Activated T-helper 1 cell treated with anti-CD3 and anti-CD28 coated beads, Interleukin-2, amount 50 U/mL, for 16 hours (primary cell): ENCODE results near the gene RFTN1.
"Not testable (repeated sequence)": the region's sequence is repeated elsewhere in the genome, so short reads cannot be mapped to it uniquely, and the experiment has no call there.

Experiments used
- DNase-seq, 2 donors: peaks; one replicate each; pipeline ENCODE4 v3.0.0-alpha.2; 2020; ENCODE audit warnings: low read depth in 1 of 2, low spot score in 1 of 2

RFTN1 gene

DNA sequence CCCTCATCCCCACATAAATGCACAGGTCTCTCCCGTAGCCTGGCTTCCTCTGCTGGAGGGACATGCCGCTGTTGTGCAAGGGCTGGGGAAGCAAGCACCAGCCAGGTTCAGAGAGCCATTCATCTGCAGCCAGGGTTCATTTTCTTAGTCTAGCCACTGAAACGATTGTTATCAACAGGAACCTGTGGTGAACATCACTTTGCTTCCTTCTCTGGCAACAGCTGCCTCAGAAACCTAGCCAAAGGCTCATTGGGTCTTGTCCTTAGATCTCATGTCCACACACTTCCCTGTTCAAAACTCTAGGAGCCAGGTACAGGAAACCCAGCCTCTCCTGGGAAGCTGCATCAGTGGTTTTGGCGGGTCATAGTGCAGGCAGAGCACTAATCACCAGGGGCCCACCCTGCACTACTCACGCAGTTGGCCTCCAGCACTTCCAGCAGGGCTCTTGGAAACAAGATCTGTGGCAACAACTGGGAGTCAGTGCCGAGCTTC, 201.5 kb downstream of the RFTN1 start:
- peak in 1 of 2 donors; percentile 25 for DNase-seq

DNA sequence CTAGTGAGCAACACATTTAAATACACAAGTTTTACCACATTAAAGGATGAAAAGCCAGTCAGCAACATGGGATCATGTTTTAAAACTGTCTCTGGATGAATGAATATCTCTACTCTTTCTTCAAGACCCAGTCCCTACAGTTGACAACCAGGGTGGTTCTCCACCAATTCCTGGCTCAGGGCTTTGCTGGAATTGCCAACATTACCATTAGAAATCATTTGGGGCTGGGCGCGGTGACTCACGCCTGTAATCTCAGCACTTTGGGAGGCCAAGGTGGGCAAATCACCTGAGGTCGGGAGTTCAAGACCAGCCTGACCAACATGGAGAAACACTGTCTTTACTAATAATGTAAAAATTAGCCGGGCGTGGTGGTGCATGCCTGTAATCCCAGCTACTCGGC, 203.0 kb downstream of the RFTN1 start:
- not testable (repeated sequence) for DNase-seq

DNA sequence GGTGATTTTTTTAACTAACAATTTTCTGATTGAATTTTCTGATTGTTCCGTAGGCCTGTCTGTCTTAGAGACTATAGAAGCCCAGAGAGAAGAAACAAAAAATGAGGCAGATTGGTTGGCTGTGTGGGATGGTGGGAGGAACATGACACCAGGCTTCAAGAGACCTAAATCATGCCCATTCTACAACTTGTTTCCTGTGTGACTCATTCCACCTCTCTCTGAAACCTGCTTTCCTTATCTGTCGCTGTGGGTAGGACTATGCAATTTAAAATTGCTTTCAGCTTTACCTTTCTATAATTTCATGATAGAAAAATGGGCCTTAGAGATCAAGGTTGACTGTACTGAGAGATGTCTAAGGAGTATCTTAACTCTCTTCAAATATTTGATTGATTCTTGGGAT, 203.9 kb downstream of the RFTN1 start:
- DNase-seq: peak in 1 of 2 donors; percentile 19

DNA sequence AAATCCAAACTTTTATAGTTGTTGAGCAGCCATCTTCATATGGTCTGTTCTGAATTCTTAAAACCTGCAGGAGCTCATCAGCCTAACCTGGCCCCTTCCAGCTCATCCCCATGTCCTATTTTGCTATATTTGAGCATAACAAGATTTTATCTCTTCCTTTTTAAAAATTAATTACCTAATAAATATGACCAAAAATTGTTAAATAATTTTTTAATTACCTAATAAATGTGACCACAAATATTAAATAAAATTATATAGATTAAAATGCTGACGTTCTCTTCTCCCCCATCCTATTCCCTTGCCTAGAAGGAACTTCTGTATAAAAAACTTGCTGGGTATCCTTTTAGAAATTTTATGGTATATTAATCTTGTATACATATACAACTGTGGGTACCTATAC, 204.8 kb downstream of the RFTN1 start:
- no peak for DNase-seq

DNA sequence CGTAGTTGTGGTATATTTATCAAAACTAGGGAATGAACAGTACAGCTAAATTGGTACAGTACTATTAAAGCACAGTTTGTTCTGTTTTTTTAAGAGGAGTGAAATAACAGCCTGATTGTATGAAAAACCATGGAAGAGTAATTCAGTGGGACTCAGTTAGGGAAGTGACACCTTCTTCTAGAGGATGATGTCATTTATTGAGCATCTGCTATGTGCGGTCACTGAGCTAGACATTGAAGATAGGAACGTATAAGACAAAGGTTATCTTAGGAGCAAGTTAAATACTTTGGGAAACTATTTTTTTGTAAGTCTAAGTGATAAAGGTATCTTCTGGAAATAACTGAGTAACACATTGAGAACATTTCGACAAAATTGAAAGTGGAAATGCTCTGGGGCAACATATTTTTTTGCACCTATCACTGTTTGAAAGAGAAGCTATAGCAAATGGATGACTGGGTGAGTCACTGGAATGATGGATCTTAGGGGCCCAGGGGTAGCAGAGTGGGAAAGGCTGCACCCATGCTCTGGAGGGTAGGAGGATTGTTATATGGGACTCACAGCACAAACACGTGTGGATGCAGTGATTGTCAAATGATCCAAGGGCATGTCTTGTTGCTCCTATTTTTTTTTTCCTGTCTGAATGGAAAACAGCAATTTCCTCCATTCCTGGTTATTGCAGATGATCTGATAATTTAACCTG, 205.5 kb downstream of the RFTN1 start:
- no peak for DNase-seq

DNA sequence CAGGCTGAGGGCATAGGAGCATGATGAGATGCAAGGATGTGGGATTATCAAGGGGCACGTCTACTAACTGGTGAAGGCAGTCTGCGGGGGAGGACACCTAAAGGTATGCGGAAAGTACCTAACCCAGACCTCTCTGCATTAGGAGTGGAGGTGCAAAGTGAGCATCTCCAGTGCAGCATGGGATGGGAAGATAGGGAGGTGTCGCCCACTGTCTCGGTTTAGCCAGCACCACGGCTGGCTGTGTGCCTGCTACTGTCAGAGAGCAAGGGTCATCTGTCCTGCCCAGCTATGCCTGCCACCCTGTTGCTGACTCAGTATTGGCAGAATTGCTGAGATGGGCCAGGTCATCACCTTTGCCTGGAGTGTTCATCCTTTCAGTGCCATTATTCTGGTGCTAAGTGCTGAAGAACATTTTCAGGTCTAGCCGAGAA, 208.4 kb downstream of the RFTN1 start:
- no peak for DNase-seq

DNA sequence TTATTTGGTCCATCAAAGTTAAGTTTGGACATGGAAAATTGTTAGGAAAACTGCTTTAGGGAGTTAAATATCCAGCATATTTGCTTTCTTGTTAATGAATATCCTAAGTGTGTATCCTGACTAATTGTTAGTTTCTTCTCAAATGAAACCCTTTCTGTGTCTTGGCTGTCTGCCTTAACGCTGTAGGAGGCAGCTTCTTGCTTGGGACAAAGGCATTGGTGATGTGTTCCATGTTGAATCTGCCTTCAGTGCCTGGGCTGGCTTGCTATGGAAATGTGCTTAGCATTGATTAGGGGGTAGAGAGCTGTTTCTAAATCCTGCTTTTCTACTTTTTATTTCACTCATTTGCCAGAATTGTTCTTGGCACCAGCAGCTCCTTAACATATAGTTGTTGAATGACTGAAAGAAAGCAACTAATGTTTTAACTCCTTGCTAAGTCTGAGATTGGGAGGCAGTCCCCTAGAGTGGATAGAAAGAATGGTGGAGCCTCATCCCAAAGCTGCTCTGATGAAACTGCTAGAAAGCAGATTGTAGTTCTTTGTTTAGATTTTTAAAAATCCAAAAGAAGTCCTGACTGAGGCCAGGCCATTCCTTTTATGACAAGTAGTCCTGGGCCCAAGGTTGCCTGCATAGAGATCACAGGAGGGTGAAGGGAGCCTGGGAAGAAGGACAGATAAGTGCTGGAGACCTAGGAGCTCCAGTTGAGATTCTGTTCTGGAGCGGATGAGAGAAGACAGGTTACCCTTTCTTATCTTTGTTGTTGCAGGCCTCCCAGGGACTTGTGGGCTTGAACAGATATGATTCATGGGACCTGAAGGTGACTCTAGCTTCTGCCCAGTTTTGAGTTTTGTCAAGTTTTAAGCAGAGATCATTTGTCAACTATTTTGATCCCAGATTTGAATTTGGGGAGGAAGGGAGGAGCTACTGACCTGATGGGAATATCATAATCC, 209.2 kb downstream of the RFTN1 start:
- DNase-seq: no peak

DNA sequence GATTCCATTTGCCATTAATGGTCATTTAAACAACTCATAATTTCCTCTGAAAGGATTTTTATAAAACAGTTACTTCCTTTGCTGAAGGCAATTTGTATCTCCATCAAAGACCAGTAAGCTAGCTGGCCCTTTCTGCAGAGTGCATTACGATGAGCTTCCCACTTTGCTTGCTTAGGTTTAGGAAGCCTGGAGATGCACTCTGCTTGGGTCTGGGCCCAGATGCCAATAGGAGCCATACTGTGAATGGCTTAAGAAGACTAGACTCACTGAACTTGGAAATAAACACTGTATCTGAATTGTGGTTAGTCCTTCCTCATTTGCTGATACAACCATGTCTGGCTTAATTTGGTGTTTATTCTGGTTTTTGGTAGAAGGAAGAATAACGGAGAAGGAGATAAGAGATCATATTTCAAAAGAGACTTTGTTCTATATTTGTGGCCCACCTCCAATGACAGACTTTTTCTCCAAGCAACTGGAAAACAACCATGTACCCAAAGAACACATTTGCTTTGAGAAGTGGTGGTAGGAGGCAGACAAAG, 210.4 kb downstream of the RFTN1 start:
- no peak for DNase-seq

DNA sequence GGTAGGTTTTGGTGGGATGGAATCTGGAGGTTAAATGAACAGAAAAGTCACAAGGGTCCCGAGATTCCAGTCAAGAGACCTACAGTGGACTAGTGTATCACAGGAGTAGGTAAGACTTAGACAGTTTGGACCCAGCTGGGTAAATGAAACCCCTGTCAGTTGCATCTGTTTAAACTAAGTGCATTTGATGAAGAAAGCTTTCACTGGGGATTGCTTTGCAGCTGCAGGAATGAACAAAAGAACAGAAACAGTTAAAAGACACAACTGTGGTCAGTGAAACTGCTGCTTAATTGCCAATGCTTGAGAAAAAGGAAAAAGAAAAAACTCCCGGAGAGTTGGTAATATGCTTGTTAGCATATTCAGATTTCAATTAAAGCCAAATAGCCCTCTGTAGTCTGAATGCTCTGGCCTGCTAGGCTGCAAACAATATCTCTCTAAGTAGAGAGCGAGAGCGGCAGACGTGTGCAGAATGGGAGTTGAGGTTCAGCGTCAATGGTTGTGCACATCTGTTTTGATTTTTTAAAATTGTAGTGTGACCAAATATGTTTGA, 211.3 kb downstream of the RFTN1 start:
- no peak for DNase-seq

DNA sequence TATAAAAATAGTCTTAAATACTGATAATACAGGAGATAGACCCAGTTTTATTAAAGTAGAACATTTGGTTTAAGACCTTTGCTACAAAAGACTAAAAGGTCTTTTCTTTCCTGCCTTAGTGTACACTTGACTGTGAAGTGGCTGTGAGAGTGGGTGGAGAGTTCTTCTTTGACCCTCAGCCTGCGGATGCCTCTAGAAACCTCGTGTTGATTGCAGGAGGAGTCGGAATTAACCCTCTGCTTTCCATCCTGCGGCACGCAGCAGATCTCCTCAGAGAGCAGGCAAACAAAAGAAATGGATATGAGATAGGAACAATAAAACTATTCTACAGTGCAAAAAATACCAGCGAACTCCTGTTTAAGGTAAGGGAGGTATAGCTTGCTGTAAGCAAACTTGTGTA, 212.0 kb downstream of the RFTN1 start:
- no peak for DNase-seq

DNA sequence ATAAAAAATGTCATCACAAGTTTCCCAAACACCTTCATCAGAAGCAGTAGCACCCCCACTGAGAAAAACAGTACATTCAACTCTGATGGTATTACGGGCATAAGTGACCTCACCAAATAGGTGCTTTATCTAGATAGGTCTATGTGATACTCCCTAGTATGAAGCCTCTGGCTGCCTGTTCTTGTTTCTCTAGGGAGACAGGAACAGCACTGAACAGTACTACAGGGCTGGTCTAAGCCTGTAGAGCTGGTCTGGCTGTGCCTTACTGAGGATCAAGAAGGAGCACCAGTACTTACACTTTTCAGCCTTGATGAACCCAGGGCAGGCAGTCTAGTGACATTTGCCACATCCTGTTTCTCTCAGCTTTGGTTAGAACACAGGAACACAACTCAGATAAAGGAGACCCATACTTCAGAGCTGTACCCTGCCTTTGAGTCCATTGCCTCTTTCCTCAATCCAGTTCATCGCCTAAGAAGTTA, 212.6 kb downstream of the RFTN1 start:
- DNase-seq: no peak

DNA sequence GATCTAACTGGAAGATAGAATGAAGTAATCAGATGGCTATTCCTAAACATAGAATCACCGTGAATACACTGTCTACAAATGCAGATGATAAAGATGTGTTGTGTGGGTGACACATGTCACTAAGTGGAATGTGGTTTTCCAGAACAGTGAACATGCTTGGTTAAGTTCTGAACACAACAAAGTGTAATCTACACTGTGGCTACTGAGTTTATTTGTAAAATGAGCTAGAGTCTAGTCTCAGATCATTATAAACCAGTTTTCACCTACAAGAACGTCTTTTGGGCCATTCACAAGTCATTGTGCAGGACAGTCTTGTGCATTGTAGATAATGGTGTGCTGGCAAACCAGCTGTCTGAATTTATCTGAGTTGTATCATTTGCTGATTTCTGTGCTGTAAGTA, 213.2 kb downstream of the RFTN1 start:
- DNase-seq: no peak

DNA sequence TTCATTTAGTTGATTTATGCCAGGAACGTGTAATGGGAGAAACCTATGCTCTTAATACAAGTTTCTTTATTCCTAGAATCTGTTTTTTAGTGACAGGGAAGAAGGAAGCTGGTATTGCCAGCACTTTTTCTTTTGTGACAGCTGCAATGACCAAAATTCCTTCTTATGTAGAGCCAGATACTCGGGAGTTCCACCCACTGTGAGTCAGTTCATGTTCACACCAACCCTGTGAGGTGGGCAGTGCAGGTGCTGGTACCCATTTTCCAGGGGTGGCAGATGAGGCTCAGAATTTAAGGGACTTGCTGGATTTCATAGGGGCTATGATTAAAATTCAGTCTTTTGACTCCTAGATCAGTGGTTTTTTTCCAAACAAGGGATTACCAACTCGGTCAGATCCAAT, 213.8 kb downstream of the RFTN1 start:
- no peak for DNase-seq

DNA sequence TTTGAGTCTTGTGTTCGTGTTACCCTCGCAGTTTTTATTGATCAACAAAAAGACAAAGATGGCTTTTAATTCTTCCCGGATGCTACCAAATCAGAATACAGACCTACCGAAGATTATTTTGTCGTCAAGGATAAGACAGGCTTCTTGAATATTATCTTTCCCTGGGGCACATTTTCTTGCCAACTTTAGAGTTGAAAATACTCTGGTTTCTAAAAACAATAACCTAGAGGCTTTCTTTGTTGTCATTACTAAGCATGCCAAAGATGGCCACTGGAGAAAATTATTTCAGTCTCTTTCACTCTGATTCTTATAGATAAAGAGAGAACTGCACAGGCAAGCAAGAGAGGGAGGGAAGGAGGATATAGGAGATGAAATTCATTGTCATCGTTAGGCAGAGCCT, 214.6 kb downstream of the RFTN1 start:
- DNase-seq: no peak

DNA sequence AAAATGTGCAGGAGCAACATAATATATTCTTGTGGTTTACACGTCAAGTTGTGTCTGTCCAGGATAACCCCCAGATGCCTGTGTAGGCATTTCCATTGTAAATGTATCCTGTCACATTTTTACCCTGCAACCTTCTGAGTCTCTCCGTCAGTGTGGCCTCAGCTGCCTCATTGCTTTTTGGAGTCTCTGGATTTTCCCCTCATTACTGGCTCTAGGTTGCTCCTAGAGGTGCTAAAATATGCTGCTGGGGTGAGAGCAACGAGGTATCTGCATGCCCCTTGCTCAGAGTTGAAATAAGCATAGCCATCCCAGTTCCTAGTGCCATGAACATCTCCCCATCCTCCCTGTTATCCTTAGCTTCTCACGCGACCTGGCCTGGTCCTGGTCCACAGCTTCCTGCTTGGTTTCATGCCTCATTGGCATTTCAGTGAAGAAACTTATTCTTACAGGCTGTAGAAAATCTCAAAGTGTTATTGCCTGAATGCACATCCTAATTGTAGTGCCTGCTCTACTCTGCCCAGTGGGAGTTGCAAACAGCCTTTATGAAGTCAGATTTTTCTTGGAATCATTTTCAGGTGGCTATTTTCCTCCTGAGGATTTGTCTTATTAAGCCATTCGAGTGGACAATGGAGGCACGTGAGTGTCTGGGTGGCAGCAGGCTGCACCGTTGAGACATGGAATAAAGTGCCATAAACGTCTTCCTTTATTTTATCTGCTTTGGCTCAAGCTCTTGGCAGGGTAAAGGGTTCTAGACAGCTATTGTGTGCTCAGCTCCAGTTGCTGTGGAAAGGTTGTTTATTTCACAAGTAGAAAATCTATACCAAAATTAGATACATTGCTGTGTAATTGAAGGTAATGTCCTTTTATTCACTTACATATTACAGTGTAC, 215.3 kb downstream of the RFTN1 start:
- no peak for DNase-seq

DNA sequence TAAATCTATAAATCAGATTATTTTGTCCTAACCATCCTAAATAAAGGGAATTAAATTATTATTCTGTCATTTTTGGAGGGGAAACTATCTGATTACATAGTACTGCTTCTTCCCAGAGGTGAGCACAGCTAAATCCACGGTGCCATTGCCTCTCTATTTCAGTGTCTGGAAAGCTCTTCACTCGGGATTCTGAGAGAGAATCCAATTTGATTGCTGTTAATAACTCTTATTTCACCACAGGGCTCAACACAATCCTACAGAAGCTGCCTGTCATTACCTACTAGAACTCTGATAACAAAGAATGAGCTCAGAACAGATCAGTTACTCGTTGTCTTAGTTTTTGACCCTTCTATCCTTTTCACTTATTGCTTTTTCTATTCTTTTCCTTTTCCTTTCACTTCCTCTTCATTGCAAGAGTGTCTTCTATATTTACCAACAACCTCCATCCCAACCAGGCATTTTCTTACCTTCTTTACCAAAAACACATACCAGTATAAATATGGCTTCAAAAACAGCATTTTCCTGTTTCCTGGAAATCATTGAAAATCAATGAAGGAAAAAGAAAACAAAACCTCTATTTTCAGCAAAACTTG, 218.1 kb downstream of the RFTN1 start:
- no peak for DNase-seq

DNA sequence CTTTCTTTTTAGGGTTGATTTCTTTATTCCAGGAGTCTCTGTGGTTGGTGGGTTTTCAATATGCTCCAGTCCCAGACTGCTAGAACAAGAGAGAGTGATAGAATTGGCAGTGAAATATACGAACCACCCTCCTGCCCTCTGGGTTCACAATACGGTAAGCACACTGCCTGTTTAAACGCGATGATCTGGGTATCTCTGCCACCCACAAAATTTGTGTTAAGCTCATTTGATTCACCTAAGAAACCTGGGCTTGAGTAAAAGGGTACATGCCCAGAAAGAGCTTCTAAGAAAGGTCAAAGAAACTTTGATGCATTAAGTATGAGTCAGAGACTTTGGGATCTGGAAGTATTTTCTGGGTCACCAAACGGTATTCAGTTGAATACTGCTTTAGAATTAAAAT, 218.7 kb downstream of the RFTN1 start:
- DNase-seq: no peak

DNA sequence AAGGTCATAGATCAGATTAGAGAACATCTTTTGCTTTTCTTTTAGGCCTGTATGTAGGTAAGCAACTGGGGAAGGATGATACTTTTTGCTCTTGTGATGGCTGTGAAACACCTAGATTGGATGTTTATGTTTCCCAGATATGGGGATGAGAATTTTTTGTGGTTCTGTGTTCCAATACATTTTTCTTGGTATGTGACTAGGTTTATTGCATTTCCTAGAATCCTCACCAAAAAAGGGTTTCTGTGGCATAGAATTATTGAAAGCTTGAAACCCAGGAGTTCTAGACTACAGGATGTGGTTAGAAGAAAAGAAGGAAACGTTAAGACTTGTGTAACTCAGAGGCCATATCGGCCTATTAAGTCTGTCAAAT, 222.7 kb downstream of the RFTN1 start:
- DNase-seq: no peak

DNA sequence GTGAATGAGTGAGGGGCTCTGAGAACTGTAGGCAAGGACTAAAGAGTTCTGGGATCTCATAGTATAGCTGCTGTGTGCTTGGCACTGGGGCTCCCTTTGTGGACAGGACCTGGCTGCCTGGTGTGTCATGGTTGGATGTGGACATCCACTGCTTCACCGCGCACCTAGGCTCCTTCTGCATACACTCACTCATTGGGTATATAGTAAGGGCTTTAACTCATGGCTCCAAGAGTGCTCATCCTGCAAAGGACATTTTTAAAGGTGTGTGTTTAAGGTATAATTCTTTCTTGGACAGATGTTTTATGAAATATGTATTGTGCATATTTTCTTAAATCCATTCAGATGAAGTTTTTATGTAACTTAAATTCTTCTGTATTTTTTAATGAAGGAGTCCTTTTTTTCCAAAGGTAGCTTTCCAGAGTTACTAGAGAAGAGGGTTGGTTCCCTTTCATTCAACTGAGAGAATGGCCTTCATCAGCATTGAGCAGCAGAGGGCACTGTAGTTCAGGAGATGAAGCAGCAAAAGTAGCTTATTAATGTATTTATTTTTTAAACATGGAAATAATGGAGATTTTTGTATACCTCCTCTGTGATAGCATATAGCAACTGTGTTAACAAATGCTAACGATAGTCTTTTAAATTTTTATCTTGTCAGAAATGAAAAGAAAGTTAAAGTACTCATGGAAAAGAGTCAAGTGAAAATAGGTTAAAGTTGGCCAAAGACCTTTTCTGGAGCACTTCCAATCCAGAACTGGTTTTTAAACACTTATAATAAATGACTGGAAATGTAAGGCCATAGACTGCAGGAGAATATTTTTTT, 223.3 kb downstream of the RFTN1 start:
- no peak for DNase-seq
